ENCODE results near the gene KIF6. TPM values are rescaled to one million over a fixed set of nuclear protein-coding genes. Genes with fewer than 3 reads are reported as not detected.

Gene KIF6
- polyA plus RNA-seq, 1 donor (not counting 4 experiments of a cell fraction or from before 2014, with no cell fraction given): 0.14 TPM

DNA sequence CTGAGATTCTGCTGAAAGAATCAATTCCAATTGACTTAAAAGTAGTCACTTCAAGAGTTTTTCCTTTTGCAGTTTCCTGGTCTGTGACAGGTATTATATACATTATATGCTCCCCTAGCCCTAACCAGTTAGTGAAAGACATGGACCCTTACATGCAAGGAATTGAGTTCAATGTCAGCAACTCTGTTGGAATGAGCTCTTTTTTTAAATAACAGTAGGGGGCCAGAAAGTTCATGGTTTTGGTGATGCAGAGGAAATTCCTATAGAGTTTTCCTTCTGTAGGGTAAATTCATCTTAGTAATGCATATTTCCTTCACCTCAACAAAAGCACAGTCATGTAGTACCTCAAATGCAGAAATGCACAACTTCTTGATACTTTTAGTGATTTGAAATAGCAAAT, 172.2 kb downstream of the KIF6 start:
- Histone ChIP-seq H3K4me1 (ENCODE audit: control insufficient read depth, extremely low read depth, insufficient read depth, low read length) (no peaks in the 10 kb centered on the region), H3K9me1 (ENCODE audit: control insufficient read depth, extremely low read depth, insufficient read depth, low read length) (no peaks in the 10 kb centered on the region), H2AFZ (ENCODE audit: control insufficient read depth, low read length) (no peak overlapping the region), H3K36me3 (ENCODE audit: control insufficient read depth in 2 of 2, extremely low read depth in 1 of 2, insufficient read depth in 2 of 2, low read length in 2 of 2) (no peaks in the 10 kb centered on the region), H3K27ac (ENCODE audit: control insufficient read depth, insufficient read depth, low read length) (no peak overlapping the region), H3K4me3 (ENCODE audit: control insufficient read depth in 2 of 3, extremely low read depth in 1 of 3, insufficient read depth in 2 of 3, low read depth in 1 of 3, low read length in 3 of 3) (no peak overlapping the region), H4K20me1 (ENCODE audit: control insufficient read depth, extremely low read depth, insufficient read depth, low read length) (no peaks in the 10 kb centered on the region), H3K27me3 (ENCODE audit: control insufficient read depth, extremely low read depth, insufficient read depth, low read length) (no peaks in the 10 kb centered on the region), H3K9ac (ENCODE audit: control insufficient read depth, extremely low read depth, insufficient read depth, low read length) (no peak overlapping the region), H3K4me2 (ENCODE audit: control insufficient read depth, extremely low read depth, insufficient read depth, low read depth, low read length) (no peak overlapping the region), H3K79me2 (ENCODE audit: control insufficient read depth, insufficient read depth, low read length) (no peaks in the 10 kb centered on the region), H3K9me3 (ENCODE audit: control insufficient read depth, low read depth, low read length) (no peaks in the 10 kb centered on the region)
- TF ChIP-seq CTCF (optimal IDR thresholded peaks at IDR 0.05 in 1 of 3, IDR thresholded peaks at IDR 0.05 in 1 of 3, conservative IDR thresholded peaks at IDR 0.05 in 1 of 3; ENCODE audit: extremely low read depth in 1 of 3, insufficient read depth in 2 of 3, low read length in 3 of 3): no peak
- TF ChIP-seq EZH2 (IDR thresholded peaks at IDR 0.05; ENCODE audit: low read length): no peak
- no peak for DNase-seq (ENCODE audit: low read depth, low spot score)
- FAIRE-seq: no peak
- dilution Hi-C loops (cut with MboI; ENCODE audit: extremely low pct_ligation_motif_present, low sequenced_read_pairs): no loop called here

GRCh38 chr6:39550191-39550590, 175.0 kb downstream of the KIF6 start:
- Histone ChIP-seq H3K9me1 (ENCODE audit: control insufficient read depth, extremely low read depth, insufficient read depth, low read length) (no peaks in the 10 kb centered on the region), H3K9ac (ENCODE audit: control insufficient read depth, extremely low read depth, insufficient read depth, low read length) (no peak overlapping the region), H4K20me1 (ENCODE audit: control insufficient read depth, extremely low read depth, insufficient read depth, low read length) (no peaks in the 10 kb centered on the region), H3K27ac (ENCODE audit: control insufficient read depth, insufficient read depth, low read length) (no peak overlapping the region), H3K9me3 (ENCODE audit: control insufficient read depth, low read depth, low read length) (no peaks in the 10 kb centered on the region), H3K79me2 (ENCODE audit: control insufficient read depth, insufficient read depth, low read length) (no peaks in the 10 kb centered on the region), H2AFZ (ENCODE audit: control insufficient read depth, low read length) (no peak overlapping the region), H3K36me3 (ENCODE audit: control insufficient read depth in 2 of 2, extremely low read depth in 1 of 2, insufficient read depth in 2 of 2, low read length in 2 of 2) (no peaks in the 10 kb centered on the region), H3K4me2 (ENCODE audit: control insufficient read depth, extremely low read depth, insufficient read depth, low read depth, low read length) (no peak overlapping the region), H3K27me3 (ENCODE audit: control insufficient read depth, extremely low read depth, insufficient read depth, low read length) (no peaks in the 10 kb centered on the region), H3K4me1 (ENCODE audit: control insufficient read depth, extremely low read depth, insufficient read depth, low read length) (no peaks in the 10 kb centered on the region), H3K4me3 (ENCODE audit: control insufficient read depth in 2 of 3, extremely low read depth in 1 of 3, insufficient read depth in 2 of 3, low read depth in 1 of 3, low read length in 3 of 3) (no peak overlapping the region)
- TF ChIP-seq CTCF (optimal IDR thresholded peaks at IDR 0.05 in 1 of 3, IDR thresholded peaks at IDR 0.05 in 1 of 3, conservative IDR thresholded peaks at IDR 0.05 in 1 of 3; ENCODE audit: extremely low read depth in 1 of 3, insufficient read depth in 2 of 3, low read length in 3 of 3) (no peak), EZH2 (IDR thresholded peaks at IDR 0.05; ENCODE audit: low read length) (no peak)
- DNase-seq (ENCODE audit: low read depth, low spot score) (no peak), FAIRE-seq (no peak)
- dilution Hi-C loops (cut with MboI; ENCODE audit: extremely low pct_ligation_motif_present, low sequenced_read_pairs): no loop called here
